GM12878 (cell line): ENCODE measurements around the gene ADCYAP1R1. TPM values are rescaled to one million over a fixed set of nuclear protein-coding genes. Genes with fewer than 3 reads are reported as not detected.

Experiments
- ATAC-seq: fragments of 200-7000 bp; cut with Tn5 transposase; 3 replicates; pipeline ENCODE4 v1.9.1; 2020; ENCODE audit warnings: mild to moderate bottlenecking, moderate library complexity
- BruUV-seq: library from RNA; stranded (reverse); fragments of 400-500 nt; replicated peaks from 2 replicates; lab custom pipeline; 2021; lab: Mats Ljungman, UMichigan
- CTCF ChIA-PET: fragments of 300-600 bp; sonication (Branson Sonifier 250); formaldehyde crosslinking; extraction: SDS; loops from one replicate; lab custom pipeline; 2021; ENCODE audit warnings: inconsistent platforms; lab: Yijun Ruan, JAX
- POLR2A ChIA-PET: fragments of 350-600 bp; formaldehyde crosslinking; extraction: SDS; loops from one replicate; lab custom pipeline; 2021; ENCODE audit warnings: inconsistent platforms; lab: Charles Lee
- RAD21 ChIA-PET: fragments of 300-600 bp; sonication (Branson Sonifier 250); formaldehyde crosslinking; loops from one replicate; lab custom pipeline; 2023; ENCODE audit warnings: antibody characterized with exemption; ENCODE audit not compliant: unreplicated experiment; lab: Charles Lee
- SMC1A ChIA-PET: fragments of 300-600 bp; sonication (Branson Sonifier 250); formaldehyde crosslinking; loops from one replicate; lab custom pipeline; 2023; ENCODE audit not compliant: unreplicated experiment, uncharacterized antibody; lab: Charles Lee
- DNase-seq: peaks from one replicate; pipeline ENCODE4 v3.0.0-alpha.2; 2011; ENCODE audit warnings: low read depth, low spot score
- FAIRE-seq: peaks from 3 replicates; lab custom pipeline; 2011; peaks lifted over from hg19 to GRCh38; lab: Jason Lieb, UNC
- H2AFZ ChIP-seq: 2 replicates; pipeline ENCODE4 v1.6.0; 2011; ENCODE audit warnings: low read depth, low read length, control low read depth; ENCODE audit not compliant: control insufficient read depth
- H3K27ac ChIP-seq: 2 replicates; pipeline ENCODE4 v1.5.1; 2011; ENCODE audit warnings: control low read depth; ENCODE audit not compliant: control insufficient read depth, insufficient read depth
- H3K27me3 ChIP-seq, 2 experiments: replicated peaks in 1 of 2; 2 replicates each; pipeline versions ENCODE4 v1.6.0 to v1.6.1; 2011; ENCODE audit warnings: low read length in 1 of 2; ENCODE audit not compliant: control insufficient read depth in 2 of 2, insufficient read depth in 2 of 2
- H3K36me3 ChIP-seq, 2 experiments: 2 replicates each; pipeline ENCODE4 v1.5.1; 2011; ENCODE audit warnings: low read length in 1 of 2; ENCODE audit not compliant: control insufficient read depth in 2 of 2, insufficient read depth in 2 of 2
- H3K4me1 ChIP-seq: 2 replicates; pipeline ENCODE4 v1.6.1; 2011; ENCODE audit warnings: mild to moderate bottlenecking, low read length, moderate library complexity, mixed read lengths; ENCODE audit not compliant: control insufficient read depth, insufficient read depth
- H3K4me2 ChIP-seq: 2 replicates; pipeline ENCODE4 v1.6.0; 2011; ENCODE audit warnings: control low read depth; ENCODE audit not compliant: control insufficient read depth, insufficient read depth
- H3K4me3 ChIP-seq: fragments of 200-600 bp; sonication (generic); 2 replicates; pipeline ENCODE4 v1.5.1; 2016
- H3K79me2 ChIP-seq: 2 replicates; pipeline ENCODE4 v1.6.0; 2011; ENCODE audit warnings: low read length; ENCODE audit not compliant: control insufficient read depth, insufficient read depth
- H3K9ac ChIP-seq: 2 replicates; pipeline ENCODE4 v1.8.0; 2011; ENCODE audit warnings: low read length, control low read depth, mixed read lengths; ENCODE audit not compliant: control insufficient read depth, insufficient read depth
- H3K9me3 ChIP-seq: replicated peaks from 3 replicates; pipeline ENCODE4 v1.5.1; 2011; ENCODE audit warnings: mild to moderate bottlenecking, low read length; ENCODE audit not compliant: control insufficient read depth, insufficient read depth
- H4K20me1 ChIP-seq: 2 replicates; pipeline ENCODE4 v1.6.0; 2011; ENCODE audit not compliant: control insufficient read depth, insufficient read depth
- IRF5 ChIP-seq: fragments of 450-650 bp; IDR thresholded peaks from 2 replicates; pipeline ENCODE4 v1.6.1; 2017; ENCODE audit warnings: borderline replicate concordance
- JUNB ChIP-seq: IDR thresholded peaks from 2 replicates; pipeline ENCODE4 v1.6.1; 2016; ENCODE audit warnings: antibody characterized with exemption, mild to moderate bottlenecking
- MEF2A ChIP-seq: IDR thresholded peaks from 2 replicates; pipeline ENCODE4 v1.6.1; 2011; ENCODE audit warnings: low read depth, mild to moderate bottlenecking, low read length, moderate library complexity; ENCODE audit not compliant: insufficient read depth
- MYC ChIP-seq: IDR thresholded peaks from 2 replicates; pipeline ENCODE4 v1.6.1; 2011; ENCODE audit warnings: mild to moderate bottlenecking, low read length, moderate library complexity, inconsistent platforms; ENCODE audit not compliant: insufficient read depth, insufficient replicate concordance, insufficient read length, severe bottlenecking
- NFXL1 ChIP-seq: fragments of 450-650 bp; IDR thresholded peaks from 2 replicates; pipeline ENCODE4 v1.6.1; 2017; ENCODE audit warnings: antibody characterized with exemption, mild to moderate bottlenecking, borderline replicate concordance
- POLR2AphosphoS2 ChIP-seq: IDR thresholded peaks from 2 replicates; pipeline ENCODE4 v1.6.1; 2011; ENCODE audit warnings: low read depth, mild to moderate bottlenecking, low read length, improper control_type of control experiment, moderate library complexity
- PRDM15 ChIP-seq: fragments of 450-650 bp; formaldehyde crosslinking; IDR thresholded peaks from 2 replicates; pipeline ENCODE4 v1.4.0; 2020; ENCODE audit warnings: mild to moderate bottlenecking, moderate library complexity
- REST ChIP-seq: IDR thresholded peaks from 2 replicates; pipeline ENCODE4 v1.6.1; 2012; ENCODE audit warnings: mild to moderate bottlenecking, low read depth, low read length
- RFX5 ChIP-seq: IDR thresholded peaks from 2 replicates; pipeline ENCODE4 v1.6.1; 2011; ENCODE audit warnings: low read depth, low read length, improper control_type of control experiment
- STAT3 ChIP-seq: IDR thresholded peaks from 2 replicates; pipeline ENCODE4 v1.6.1; 2011; ENCODE audit warnings: low read depth, low read length, improper control_type of control experiment
- WGBS: methylation state at CpG from one replicate; pipeline ENCODE4 v1.1.6; 2016; ENCODE audit warnings: low lambda C conversion rate; ENCODE audit not compliant: insufficient replicate concordance, insufficient coverage; ENCODE audit errors: missing lambda C conversion rate; 5-methylcytosine and 5-hydroxymethylcytosine counted together
- in situ Hi-C: fragments of 300-500 bp; cut with MboI; formaldehyde crosslinking; loops from 9 replicates; pipeline ENCODE4 v1.14.3; 2018; ENCODE audit warnings: mixed read lengths
- intact Hi-C: fragments of 100-400 bp; cut with micrococcal nuclease; formaldehyde crosslinking; loops from one replicate; pipeline ENCODE4 v1.14.2; 2022; ENCODE audit not compliant: unreplicated experiment
- polyA plus RNA-seq, 11 experiments: library from polyadenylated mRNA; depleted of rRNA in 4 of 11; unstranded in 6 of 11; stranded (reverse) in 5 of 11; fragments of >200 nt; fragmentation: Nextera tagmentation in 4 of 11; fragmentation: Illumina TruSeq in 1 of 11; extraction: Ambion mirVana in 4 of 11; extraction: Trizol in 1 of 11; gene quantifications; 1 replicate in 1 of 11; 2 replicates in 10 of 11; pipeline versions ENCODE4 v1.2.1 to v1.2.3, GENCODE V29; 2011 to 2016; ENCODE audit warnings: inconsistent platforms in 2 of 11, missing spikeins in 2 of 11, low read depth in 1 of 11
- total RNA-seq, 4 experiments: library from RNA; depleted of rRNA in 3 of 4; stranded (reverse); fragments of >200 nt in 3 of 4; fragmentation: Illumina TruSeq in 1 of 4; extraction: Trizol in 1 of 4; gene quantifications; 2 replicates each; pipeline versions ENCODE4 v1.2.1 to v1.2.3, GENCODE V29; 2013 to 2021

ADCYAP1R1 gene
- total and polyA plus RNA-seq, 10 of the 15 experiments (the other 5 are each of a cell fraction or from before 2014, with no cell fraction given) = not detected

- TF ChIP-seq PRDM15 (CRISPR knock-in tag) = no peak
- no peak for TF ChIP-seq MEF2A
- TF ChIP-seq STAT3 = no peak
Observed at GRCh38 chr7:31017721-31018120, 34.4 kb upstream of the ADCYAP1R1 start (continued).

- no TSS peak for BruUV-seq
- in situ Hi-C loops (no loop called here), intact Hi-C loops (no loop called here)
- ChIA-PET POLR2A (no interaction called here), SMC1A (no interaction called here), CTCF (interaction anchor here (1.1 to 1.3 kb wide), 2 partner anchors 35 to 38 kb away, joined by 3 read pairs; no protein-coding TSS in a partner anchor), RAD21 (no interaction called here)
- Histone ChIP-seq H3K9ac (no peak overlapping the region), H3K4me3 (no peak overlapping the region), H2AFZ (no peak overlapping the region), H3K36me3 (no peaks in the 10 kb centered on the region), H3K27ac (no peak overlapping the region), H3K4me2 (no peak overlapping the region), H3K27me3 (no peaks in the 10 kb centered on the region), H4K20me1 (no peaks in the 10 kb centered on the region), H3K4me1 (no peaks in the 10 kb centered on the region; the same call in 1 of the 2 replicates), H3K79me2 (no peaks in the 10 kb centered on the region), H3K9me3 (no peaks in the 10 kb centered on the region; the same call in 2 of the 3 replicates)
- FAIRE-seq (no peak), DNase-seq (no peak), ATAC-seq (no peak)
- WGBS = 0% methylated on average over 1 of the region's 1 CpG
- TF ChIP-seq RFX5 (no peak), REST (no peak), IRF5 (no peak), NFXL1 (no peak), JUNB (no peak), MYC (no peak), POLR2AphosphoS2 (no peak)
Observed at GRCh38 chr7:31019509-31019908, 32.6 kb upstream of the ADCYAP1R1 start.
